H1 (cell line): ENCODE results near the gene TNXB. TPM values are rescaled to one million over a fixed set of nuclear protein-coding genes. Genes with fewer than 3 reads are reported as not detected.

ENCODE experiments used
- CEBPB ChIP-seq: IDR thresholded peaks from 2 replicates; pipeline ENCODE4 v1.6.1; 2012; ENCODE audit warnings: low read depth, low read length
- CHD7 ChIP-seq: fragments of 300-600 bp; sonication (generic); IDR thresholded peaks from 2 replicates; pipeline ENCODE4 v1.7.1; 2012; ENCODE audit warnings: low read length, moderate library complexity, mild to moderate bottlenecking, inconsistent platforms; ENCODE audit not compliant: insufficient replicate concordance
- CREB1 ChIP-seq: IDR thresholded peaks from 2 replicates; pipeline ENCODE4 v1.6.1; 2012; ENCODE audit warnings: inconsistent platforms
- HDAC6 ChIP-seq: IDR thresholded peaks from one replicate; pipeline ENCODE4 v1.7.1; 2012; ENCODE audit warnings: low read depth, mild to moderate bottlenecking, inconsistent platforms, low read length, moderate library complexity
- POLR2A ChIP-seq, 2 experiments: IDR thresholded peaks; 1 replicate in 1 of 2; 2 replicates in 1 of 2; pipeline ENCODE4 v1.6.1; 2011; ENCODE audit warnings: low read depth in 2 of 2, low read length in 2 of 2, mild to moderate bottlenecking in 2 of 2; ENCODE audit errors: control extremely low read depth in 1 of 2
- RBBP5 ChIP-seq: IDR thresholded peaks from 2 replicates; pipeline ENCODE4 v1.7.1; 2012; ENCODE audit warnings: low read depth, mild to moderate bottlenecking, inconsistent platforms, low read length, moderate library complexity, borderline replicate concordance
- SP4 ChIP-seq: IDR thresholded peaks from 2 replicates; pipeline ENCODE4 v1.6.1; 2012; ENCODE audit warnings: low read length, inconsistent platforms
- polyA plus RNA-seq, 7 experiments: library from polyadenylated mRNA; depleted of rRNA in 3 of 7; stranded (reverse) in 5 of 7; unstranded in 2 of 7; fragments of >200 nt in 5 of 7; fragments of 200-250 nt in 2 of 7; gene quantifications; 1 replicate in 5 of 7; 2 replicates in 1 of 7; 4 replicates in 1 of 7; pipeline versions ENCODE4 v1.2.1 to v1.2.3, GENCODE V29; 2011 to 2013; ENCODE audit warnings: missing spikeins in 2 of 7, mixed read lengths in 2 of 7
- total RNA-seq: library from RNA; stranded (reverse); fragmentation: NEBNext Ultra II Directional; extraction: Animal tissue kit (Norgen Biotek cat#: 25700); gene quantifications from 2 replicates; pipeline ENCODE4 v1.2.1, GENCODE V29; 2021

TNXB gene
- total and polyA plus RNA-seq, 2 of the 8 experiments (the other 6 are each of a cell fraction or from before 2014, with no cell fraction given) = 3.1 to 4.8 TPM

DNA sequence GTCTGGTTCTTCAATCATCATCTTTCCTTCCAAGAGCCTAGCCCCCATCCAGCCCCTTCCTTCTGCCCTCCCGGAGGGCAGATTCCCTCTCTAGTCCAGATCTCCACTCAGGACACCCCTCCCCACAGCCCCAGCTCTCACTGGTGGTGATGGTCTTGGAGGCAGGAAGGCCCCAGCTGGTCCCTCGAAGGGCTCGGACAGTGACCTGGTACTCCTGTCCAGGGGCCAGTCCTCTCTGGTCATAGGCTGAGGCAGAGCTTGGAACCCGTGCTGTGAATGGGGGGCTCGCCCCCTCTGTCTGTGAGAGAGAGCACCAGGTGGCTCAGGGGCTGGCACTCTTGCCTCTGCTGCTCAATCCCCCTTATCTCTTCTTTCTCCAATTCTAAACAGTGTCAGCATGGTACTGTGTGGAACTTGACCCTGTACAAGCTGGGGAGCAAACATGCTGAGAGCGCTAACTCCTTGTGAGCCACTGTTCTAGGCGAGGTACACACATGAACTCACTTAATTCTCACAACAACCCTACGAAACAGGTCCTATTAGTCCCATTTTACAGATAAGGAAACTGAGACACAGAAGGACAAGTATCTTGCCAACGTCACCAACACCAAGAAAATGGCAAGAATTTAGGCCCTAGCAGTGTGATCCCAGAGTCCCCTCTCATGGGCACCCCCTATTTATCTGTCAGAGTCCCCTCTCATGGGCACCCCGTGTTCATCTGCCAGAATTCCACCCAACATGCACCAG, 19.9 kb downstream of the TNXB start (continued):
- no peak for TF ChIP-seq CHD7
- no peak for TF ChIP-seq SP4
- TF ChIP-seq CEBPB = no peak
- TF ChIP-seq CREB1 = no peak
- TF ChIP-seq POLR2A (IDR thresholded peaks at IDR 0.05; ENCODE audit: control extremely low read depth in 1 of 2, low read depth in 2 of 2, low read length in 2 of 2) = no peak
- no peak for TF ChIP-seq HDAC6
- TF ChIP-seq RBBP5 = no peak
